Measurements from ENCODE around the gene PGBD1.

DNA sequence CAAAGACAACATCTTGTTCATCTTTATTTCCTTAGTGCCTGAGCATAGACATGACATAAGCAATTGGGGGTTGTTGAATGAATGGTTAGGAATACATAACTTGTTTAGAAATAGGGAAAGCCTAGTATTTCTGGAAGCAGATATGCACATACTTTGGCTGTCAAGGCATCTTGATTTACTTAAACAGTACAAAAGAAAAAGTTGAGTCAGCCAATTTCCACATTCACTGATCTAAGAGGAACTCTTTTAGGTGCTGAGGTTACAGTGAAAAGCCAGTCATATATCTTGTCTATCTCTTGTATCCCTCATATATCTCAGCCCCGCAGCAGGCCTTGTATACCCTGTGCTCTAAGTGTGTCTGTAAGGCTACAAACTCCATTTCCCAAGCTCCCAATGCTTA, 40.9 kb upstream of the PGBD1 start:
- TF ChIP-seq EZH2 (IDR thresholded peaks at IDR 0.05; ENCODE audit: low read depth): no peak
- TF ChIP-seq, protein P1, sequence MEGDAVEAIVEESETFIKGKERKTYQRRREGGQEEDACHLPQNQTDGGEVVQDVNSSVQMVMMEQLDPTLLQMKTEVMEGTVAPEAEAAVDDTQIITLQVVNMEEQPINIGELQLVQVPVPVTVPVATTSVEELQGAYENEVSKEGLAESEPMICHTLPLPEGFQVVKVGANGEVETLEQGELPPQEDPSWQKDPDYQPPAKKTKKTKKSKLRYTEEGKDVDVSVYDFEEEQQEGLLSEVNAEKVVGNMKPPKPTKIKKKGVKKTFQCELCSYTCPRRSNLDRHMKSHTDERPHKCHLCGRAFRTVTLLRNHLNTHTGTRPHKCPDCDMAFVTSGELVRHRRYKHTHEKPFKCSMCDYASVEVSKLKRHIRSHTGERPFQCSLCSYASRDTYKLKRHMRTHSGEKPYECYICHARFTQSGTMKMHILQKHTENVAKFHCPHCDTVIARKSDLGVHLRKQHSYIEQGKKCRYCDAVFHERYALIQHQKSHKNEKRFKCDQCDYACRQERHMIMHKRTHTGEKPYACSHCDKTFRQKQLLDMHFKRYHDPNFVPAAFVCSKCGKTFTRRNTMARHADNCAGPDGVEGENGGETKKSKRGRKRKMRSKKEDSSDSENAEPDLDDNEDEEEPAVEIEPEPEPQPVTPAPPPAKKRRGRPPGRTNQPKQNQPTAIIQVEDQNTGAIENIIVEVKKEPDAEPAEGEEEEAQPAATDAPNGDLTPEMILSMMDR (conservative IDR thresholded peaks at IDR 0.05): no peak

Measured in PC-9 (cell line).